HT-29 (cell line): ENCODE results near the gene SGIP1. TPM values are rescaled to one million over a fixed set of nuclear protein-coding genes. Genes with fewer than 3 reads are reported as not detected.

Experiments used
- DNase-seq: peaks from one replicate; pipeline ENCODE4 v3.0.0-alpha.2; 2015; ENCODE audit warnings: low spot score
- total RNA-seq: library from RNA; depleted of rRNA; stranded (reverse); fragments of >200 nt; shearing (Covaris generic); gene quantifications from 2 replicates; pipeline ENCODE4 v1.2.3, GENCODE V29; 2014

The SGIP1 gene
- total RNA-seq, 1 experiment from 2014 or later = not detected

DNA sequence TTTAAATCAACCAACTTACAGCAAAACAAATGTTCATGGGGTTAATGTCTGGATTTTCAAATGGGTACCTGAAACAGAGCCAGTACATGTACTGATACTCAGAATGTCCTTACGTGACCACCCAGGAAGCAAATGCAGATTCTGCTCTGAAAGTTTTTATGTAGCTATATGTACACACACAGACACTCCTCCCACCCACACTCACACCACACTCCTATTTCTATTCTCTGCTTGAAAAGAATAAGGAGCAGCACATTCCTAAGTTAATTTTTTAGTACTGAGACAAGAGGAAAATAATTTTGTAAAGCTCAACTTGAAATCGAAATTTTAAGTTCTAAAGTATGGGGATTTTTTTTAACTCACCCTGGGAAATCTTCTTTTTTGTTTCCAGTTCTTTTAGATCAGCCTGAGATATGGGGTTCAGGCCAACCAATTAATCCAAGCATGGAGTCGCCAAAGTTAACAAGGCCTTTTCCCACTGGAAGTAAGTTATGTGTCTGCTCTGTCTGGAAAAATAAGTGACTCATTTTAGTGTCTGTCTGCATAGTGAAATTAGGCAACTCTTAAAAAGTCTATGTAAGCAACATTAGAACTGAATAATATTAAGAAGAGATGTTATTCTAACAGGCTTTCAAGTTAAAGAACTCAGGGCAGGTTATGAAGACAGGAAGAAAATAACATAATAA lies 142.8 kb downstream of the SGIP1 start:
- DNase-seq = no peak

DNA sequence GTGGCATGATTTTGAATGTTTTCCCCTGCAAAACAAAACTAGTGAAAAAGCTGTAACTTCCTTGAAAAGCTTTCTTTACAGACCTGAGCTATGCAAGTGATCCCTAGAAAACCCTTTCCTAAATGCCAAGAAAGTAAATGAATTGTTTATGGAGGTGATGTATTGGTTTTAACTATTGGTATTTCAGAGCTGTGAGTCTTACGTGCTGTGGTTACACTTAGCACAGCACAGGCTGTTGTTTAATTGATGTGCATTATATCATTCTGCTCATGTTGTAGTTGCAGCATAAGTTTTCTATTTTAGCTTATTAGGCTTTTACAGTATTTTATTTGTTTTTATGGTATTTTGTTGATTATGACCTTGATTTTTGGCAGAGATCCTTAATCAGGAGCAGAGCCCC lies 144.2 kb downstream of the SGIP1 start:
- no peak for DNase-seq

DNA sequence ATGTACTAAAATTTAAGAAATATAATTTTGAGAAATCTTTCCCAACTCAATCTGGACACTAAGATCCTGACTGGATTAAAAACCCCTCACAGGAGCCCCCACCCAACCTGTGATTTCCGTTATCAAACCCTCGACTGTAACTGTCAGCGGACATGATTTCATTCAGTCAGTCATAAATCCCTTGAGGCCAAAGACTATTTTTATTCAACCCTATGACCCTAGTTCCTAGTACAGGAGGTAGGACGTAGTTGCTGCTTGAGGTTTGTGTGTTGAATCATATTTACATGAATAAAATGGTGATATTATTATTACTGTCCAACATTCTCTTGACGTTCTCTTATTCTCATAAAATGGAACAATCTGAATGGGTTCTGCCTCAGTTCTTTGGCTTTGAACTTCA lies 145.2 kb downstream of the SGIP1 start:
- DNase-seq = no peak

DNA sequence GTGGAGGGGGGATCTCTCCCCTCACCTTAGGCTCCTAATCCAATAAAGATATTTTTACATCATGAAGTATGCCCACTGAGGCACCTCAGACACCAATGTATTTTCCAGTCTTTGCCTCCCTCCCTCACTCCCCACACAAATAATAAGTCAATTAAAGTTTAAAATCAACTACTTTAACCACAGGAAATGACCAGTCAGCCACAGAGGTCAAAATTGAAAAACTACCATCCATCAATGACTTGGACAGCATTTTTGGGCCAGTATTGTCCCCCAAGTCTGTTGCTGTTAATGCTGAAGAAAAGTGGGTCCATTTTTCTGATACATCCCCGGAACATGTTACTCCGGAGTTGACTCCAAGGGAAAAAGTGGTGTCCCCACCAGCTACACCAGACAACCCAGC lies 147.7 kb downstream of the SGIP1 start:
- no peak for DNase-seq

DNA sequence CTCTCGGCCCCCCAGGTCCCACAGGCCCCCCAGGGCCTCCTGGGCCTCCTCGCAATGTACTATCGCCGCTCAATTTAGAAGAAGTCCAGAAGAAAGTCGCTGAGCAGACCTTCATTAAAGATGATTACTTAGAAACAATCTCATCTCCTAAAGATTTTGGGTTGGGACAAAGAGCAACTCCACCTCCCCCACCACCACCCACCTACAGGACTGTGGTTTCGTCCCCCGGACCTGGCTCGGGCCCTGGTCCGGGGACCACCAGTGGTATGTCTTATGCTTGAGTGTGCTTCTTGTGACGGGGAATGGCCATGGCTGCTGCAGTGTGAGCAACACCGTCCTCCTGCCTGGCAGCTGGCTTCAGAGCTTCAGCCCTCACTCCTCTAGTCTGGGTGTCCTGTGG lies 148.2 kb downstream of the SGIP1 start:
- DNase-seq = no peak

DNA sequence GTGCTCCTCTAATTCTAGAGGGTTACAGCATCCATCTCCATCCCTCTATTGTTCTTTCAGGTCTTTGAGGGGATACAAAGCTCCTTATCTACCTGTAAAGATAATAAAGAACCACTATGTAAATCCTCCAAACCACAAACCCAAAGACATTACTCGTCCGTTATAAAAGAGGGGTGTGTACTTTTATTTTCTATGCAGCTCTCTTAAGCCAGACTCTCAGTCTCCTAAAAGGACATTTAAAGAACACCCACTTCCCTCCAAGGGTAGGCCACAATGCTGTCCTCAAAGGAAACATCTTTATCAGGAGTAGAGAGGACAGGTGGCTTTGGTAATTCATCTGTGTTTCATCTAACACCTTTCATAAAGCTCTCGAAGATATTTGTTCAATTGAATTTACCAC lies 150.4 kb downstream of the SGIP1 start:
- no peak for DNase-seq

DNA sequence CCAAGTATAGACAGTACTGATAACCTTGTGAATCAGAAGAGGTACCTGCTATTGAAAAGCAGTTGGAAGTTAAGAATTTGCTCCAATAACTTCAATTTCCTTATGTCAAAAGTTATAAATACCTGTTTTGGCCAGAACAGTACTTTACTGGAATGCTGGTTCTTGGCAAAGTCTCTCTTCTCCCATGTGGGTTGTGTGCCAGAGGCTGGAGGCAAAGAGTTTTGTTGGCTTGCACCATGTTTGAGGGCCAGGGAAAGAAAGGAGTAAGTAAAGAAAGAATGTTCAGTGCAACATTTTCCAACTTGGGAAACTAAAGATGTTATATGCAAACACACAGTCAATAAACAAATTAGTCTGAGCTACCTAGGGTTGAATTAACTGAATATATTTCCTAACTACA lies 151.3 kb downstream of the SGIP1 start:
- no peak for DNase-seq

DNA sequence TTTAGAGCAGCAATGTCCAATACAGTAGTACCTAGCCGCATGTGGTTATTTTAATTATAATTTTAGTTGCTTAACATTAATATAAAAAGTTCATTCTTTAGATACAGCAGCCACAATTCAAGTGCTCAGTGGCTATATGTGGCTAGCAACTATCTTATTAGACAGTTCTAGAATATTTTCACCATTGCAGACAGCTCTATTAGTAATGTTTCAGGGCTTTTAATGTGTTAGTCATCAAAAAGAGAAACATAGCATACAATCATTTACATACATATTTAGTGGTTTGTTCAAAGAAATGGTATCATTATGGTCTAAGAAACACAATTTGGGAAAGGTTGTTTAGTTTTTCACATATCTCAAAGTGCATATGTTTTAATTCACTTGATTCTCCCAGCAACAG lies 151.7 kb downstream of the SGIP1 start:
- no peak for DNase-seq

DNA sequence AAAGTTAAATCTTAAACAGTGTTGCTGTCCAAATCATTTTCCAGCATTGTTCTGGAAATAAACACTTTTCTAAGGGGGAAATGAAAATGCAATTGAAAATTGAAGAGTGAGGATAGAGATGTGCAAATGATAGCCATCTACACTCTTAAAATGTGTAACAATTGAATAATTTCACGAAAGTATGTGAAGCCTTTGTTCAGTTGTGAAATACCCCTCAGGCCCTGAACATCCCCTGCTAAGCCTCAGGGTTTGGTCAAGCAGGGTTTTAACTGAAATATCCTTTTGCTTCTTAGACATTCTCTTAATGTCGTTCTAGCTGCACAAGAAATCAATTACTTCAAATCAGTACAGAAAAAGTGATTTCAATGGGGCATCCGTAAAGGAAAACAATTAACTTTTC lies 152.5 kb downstream of the SGIP1 start:
- DNase-seq = no peak

DNA sequence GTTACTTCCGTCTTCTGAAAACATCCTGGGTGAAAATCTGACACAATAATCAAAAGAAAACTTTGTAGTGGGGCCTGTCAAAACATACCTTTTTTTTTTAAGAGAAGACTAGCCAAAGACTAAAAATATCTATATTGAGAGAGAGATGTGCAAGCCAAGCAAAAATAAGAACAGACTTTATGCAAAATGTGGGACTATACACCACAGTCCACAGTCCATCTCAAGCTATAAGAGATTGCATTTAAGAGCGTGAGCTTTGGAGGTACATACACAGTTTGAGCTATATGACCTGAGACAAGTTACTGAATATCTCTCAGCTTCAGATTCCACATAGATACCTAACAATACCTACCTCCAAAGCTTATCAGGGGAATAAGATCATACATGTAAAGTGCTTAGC lies 153.4 kb downstream of the SGIP1 start:
- no peak for DNase-seq

DNA sequence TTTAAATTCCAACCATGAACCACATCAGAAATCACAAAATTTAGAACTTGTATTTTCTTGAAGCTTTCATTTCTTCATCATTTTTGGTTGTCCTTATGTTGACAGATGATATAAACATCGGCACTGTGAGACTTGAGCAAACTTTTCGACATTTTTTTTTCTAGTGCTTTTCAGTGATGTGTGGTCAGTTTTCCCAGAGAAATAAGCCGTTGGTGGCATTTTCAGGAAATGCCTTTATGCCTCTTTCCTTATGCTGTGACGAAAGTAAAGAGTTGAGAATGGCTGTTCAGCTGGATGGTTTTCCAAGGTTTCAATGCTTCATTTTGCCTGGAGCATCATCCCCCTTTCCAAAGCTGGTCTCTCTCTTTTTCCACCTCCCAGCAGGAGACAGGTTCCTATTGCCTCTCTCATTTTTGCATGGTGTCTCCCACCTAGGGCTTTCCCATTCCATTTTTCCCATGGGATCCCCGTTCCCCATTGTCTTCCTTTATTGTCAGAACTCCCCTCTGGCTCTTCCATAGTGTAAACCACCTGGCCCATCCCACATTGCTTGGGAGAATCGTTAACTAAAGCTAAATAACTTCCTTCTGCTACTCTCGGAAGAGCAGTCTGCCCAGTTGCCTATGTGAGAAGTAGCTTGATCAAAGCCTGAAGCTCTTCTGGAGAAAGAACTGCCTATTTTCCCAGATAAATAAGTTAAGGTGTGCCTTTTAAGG lies 156.9 kb downstream of the SGIP1 start:
- no peak for DNase-seq

DNA sequence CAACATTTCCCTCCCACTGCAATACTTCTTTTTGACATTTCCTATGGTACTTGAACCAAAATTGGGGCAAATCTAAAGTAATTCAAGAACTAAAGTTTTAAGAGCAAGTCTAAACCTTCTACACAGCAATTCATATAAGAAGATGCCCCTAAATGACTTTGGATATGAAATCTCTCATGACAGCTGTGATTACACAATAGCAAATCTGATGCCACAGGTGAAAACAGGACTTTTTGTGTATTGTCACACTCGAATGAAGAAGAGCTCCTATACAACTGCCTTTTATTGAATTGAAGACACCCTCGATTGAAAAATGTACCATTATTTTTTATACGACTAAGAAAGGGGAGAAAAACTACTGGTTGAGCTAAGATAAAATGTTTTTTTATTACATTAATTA lies 158.7 kb downstream of the SGIP1 start:
- no peak for DNase-seq

DNA sequence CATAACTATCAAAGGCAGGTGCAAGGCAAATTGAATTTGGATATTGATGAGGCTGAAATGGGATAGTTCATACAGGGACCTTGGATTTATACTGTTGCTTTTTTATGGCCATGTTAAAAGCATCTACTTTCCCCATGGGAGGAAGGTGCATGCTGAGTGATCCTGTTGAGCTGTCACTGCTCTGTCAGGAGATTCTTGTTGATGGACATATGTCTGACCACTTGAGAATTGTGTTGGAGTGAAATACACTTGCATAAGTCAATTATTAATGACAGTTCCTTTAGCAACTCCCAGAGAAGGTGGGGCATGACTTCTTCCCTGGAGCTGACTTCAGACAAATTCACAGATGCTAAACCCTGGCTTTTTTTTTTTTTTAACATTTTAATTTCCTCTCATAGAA lies 159.9 kb downstream of the SGIP1 start:
- DNase-seq = no peak

DNA sequence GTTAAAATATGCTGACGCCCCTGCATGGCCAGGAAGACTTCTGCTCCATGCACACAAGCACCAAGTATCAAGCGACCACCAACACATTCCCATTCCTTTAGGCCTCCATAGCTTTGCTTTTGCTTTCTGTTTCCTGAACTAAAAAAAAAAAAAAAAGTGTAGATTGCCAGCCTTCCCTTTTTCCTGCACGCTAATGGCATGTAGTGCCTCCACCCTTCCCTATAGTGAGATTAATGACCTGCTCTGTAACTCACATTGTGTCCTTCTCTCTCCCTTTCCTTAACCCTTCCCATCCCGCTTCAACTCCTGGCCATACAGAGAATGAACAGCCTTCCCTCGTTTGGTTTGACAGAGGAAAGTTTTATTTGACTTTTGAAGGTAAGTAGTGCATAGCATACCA lies 161.2 kb downstream of the SGIP1 start:
- DNase-seq = no peak

DNA sequence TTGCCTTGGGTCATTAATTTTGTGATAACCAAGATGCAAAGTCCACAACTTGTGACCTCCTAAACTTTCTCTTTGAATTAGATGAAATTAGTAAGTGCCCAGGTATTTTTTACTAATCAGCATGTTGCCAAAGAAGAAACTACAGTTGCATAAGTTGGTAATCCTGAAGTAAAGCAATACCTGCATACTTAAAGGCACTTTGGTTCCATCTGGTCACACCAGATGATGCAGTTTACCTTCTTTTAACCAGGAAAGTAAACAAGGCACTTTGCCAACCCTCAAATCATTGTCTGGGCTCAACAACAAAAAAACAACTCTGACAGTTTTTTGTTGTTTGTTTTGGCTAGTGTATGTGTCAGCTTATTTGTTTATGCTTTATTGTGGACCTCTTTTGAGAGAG lies 162.8 kb downstream of the SGIP1 start:
- no peak for DNase-seq

DNA sequence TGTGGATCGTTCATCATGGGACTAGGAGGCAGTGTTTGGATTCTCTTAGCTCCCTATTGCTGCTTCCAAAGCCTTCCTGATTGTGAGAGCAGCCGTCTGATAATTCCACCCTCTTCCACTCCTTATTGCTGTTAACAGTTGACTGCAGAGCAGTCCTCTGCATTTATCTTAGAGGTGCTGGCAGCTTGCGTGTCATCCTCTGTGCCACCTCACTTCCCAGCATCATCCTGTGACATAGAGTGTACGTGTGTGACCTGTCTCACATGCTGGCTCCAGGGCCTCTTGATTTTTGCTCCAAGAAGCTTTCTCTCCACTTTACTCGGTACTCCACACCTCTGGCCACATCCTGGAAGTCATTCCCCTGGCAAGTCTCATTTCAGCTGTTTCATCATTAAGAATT lies 165.3 kb downstream of the SGIP1 start:
- DNase-seq = no peak

DNA sequence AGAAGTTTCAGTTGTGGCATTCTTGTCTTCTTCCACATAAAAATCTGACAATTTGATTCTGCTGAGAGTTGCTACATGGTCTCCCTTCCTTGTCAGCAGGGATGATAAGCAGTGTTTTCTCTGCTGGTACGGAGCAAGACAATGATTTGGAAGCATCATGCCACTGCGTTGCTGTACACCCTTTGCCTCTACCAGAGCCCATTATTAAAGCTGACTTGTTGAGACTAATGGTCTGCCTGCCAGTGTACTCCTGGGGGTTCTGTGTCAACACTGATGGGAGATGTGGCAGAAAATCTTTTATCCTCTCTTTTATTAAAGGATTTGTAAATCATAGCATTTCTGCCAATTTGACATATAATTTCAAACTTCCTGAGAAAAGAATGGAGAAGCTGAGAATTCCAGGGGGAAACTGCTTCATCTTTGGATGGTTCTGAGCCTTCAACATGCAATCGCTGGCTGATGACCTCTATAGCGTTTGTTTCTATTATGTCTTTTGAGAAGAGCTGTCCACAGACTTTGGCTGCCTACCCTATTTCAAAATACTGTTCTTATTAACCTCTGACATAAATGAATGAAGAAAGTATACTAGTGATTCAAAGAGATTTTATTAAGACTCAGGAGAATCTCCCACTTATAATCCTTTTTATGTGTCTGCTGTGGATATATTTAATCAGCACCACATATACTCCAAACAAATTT lies 170.4 kb downstream of the SGIP1 start:
- DNase-seq = no peak

DNA sequence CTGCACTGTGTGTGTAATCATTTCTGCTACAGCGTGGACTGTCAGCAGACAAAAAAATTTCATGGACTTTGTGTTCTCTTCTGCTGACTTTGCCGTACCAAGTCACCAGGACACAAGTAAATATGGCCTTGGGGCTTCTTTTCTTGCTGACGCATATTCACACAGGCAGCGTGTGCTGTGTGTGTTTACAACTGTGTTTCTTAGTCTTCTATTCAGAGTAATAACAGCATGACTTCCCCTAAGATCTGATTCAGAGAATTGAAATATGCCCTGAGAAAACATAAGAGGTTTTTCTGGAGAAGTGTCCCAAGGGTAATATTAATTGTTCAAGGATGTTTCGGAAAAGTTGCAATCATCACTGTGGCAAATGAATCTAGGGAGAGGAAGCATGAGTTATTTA lies 171.2 kb downstream of the SGIP1 start:
- no peak for DNase-seq

DNA sequence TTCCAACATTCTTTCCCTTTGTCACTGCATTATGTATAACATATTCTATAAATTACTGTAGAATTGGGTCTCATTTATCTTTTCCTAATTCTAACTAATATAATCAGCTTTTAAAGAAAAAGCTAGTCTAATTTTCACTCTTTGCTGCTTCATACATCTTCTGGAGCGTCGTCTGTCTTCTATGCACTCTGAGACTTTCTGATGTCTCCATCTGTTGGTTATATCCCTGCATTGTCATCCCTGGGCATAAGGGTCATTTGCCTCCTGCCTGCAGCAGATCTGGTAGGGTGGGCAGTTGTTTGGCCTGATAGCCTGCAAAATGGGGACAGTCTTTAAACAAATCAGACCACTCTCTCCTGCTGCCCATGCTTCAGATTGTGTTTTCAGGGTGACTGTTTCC lies 177.5 kb downstream of the SGIP1 start:
- no peak for DNase-seq

DNA sequence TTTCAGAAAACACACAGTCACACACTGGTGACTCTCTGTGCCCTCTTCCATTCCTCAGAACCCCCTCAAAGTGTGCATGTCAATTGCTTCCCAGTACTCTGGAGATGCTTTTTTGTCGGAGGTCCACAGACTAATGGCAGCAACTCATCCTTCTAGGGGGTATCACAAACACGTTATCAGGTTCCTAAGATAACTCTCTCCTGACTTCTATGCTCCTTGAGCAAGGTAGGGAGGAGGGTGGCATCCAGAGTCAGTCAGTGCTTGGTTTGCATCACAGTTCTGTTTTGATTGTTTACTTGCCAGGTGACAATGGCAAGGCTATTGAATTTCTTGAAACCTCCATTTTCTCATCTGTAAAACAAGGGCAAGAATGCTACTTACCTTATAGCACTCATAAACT lies 178.9 kb downstream of the SGIP1 start:
- no peak for DNase-seq

DNA sequence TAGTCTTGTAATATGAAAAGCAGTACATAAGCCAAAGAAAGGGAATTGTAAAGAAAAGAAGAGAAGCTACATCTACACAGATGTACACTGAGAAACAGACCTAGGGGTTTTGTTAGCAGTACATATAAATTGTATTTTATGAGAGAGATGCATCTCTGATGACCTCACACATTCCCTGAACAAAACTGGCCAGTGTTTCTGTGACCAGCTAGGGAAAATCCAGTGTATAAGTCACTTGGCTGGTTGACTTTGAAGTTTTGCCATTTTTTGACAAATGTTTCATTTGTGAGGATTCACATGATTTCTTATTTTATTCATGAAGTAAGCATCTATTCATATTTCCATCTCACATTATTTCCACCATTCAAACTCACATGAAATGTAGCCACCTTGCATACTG lies 190.0 kb downstream of the SGIP1 start:
- no peak for DNase-seq

DNA sequence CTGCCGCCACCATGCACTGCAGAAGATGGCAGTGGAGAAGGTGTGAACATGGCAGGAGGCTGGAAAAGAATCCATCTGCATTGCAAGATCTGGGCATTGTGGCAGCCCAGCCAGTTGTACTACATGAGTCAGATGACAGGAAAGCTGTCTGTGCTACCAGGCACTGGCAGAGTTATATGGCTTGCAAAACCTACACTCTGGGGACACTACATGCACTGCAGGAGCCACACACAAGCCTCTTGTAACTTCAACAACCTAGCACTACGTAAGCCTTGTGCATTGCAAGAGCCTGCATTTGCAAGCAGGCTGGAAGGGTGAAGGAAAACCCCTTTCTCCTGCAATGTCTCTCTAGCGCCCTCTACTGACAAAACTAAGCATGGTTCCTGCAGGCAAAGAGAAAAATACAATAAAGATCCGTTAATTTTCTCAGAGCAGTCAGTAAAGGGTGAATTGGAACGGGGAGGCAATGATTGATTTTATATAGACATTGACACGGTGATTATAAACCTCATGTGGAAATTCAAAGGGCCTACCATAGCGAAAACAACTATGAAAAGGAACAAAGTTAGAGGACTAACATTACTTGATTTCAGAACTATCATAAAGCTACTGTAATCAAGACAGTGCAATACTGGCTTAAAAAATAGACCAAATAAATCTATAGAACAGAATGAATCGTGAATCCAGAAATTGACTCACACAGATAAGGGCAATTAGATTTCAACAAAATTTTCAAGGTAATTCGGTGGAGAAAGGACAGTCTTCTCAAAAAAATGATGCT lies 192.1 kb downstream of the SGIP1 start:
- peak; percentile 49 for DNase-seq
